Fibroblast of mammary gland (primary cell): ENCODE data around the gene PPT1.

Experiments
- DNase-seq: peaks from one replicate; pipeline ENCODE4 v3.0.0-alpha.2; 2010; ENCODE audit warnings: low read depth
- H3K4me3 ChIP-seq: 2 replicates; pipeline ENCODE4 v1.5.1; 2011; ENCODE audit warnings: low read depth, mild to moderate bottlenecking, low read length, moderate library complexity; ENCODE audit not compliant: control insufficient read depth
- CTCF ChIP-seq: conservative IDR thresholded peaks from 2 replicates; pipeline ENCODE4 v1.5.1; 2011; ENCODE audit warnings: low read depth, low read length, inconsistent platforms; ENCODE audit not compliant: control insufficient read depth, insufficient read depth

The PPT1 gene

GRCh38 chr1:40079774-40080400, 17.2 kb downstream of the PPT1 start:
- no peak for TF ChIP-seq CTCF
- H3K4me3 ChIP-seq, result no peak overlapping the region
- DNase-seq, result no peak

GRCh38 chr1:40078512-40079333, 18.3 kb downstream of the PPT1 start:
- no peak overlapping the region for H3K4me3 ChIP-seq
- peak; percentile 64 for DNase-seq
- TF ChIP-seq CTCF, result peak; percentile 85

- DNase-seq, result peak; percentile 92
- TF ChIP-seq CTCF, result no peak
- H3K4me3 ChIP-seq, result no peak overlapping the region
These were observed 20.1 kb downstream of the PPT1 start for GRCh38 chr1:40076895-40077312.

- DNase-seq, result no peak
- no peak overlapping the region for H3K4me3 ChIP-seq
- TF ChIP-seq CTCF, result no peak
These were observed 21.8 kb downstream of the PPT1 start for GRCh38 chr1:40075266-40075665.

- no peak for TF ChIP-seq CTCF
- H3K4me3 ChIP-seq, result no peak overlapping the region
These were observed 24.0 kb downstream of the PPT1 start for GRCh38 chr1:40073062-40073461.

GRCh38 chr1:40072142-40072541, 24.9 kb downstream of the PPT1 start:
- DNase-seq, result no peak
- TF ChIP-seq CTCF, result no peak
- H3K4me3 ChIP-seq, result no peak overlapping the region

More at GRCh38 chr1:40073062-40073461, 24.0 kb downstream of the PPT1 start:
- no peak for DNase-seq
